CD4-positive, alpha-beta T cell (primary cell): ENCODE data around the gene SH2D5. TPM values are rescaled to one million over a fixed set of nuclear protein-coding genes. Genes with fewer than 3 reads are reported as not detected.

Experiments used
- ATAC-seq: fragments of 200-7000 bp; cut with Tn5 transposase; one replicate; pipeline ENCODE4 v1.10.0; 2022; ENCODE audit warnings: mild to moderate bottlenecking; ENCODE audit not compliant: poor library complexity
- CTCF ChIA-PET: fragments of 350-600 bp; sonication (Branson Sonifier 250); formaldehyde crosslinking; loops from one replicate; lab custom pipeline; 2021; ENCODE audit warnings: antibody characterized with exemption, inconsistent platforms; lab: Charles Lee
- POLR2A ChIA-PET: fragments of 350-600 bp; sonication (Branson Sonifier 250); formaldehyde crosslinking; loops from one replicate; lab custom pipeline; 2021; ENCODE audit warnings: antibody characterized with exemption, inconsistent platforms; lab: Charles Lee
- DNase-seq, 14 experiments: peaks; one replicate each; pipeline ENCODE4 v3.0.0-alpha.2; 2013 to 2020; ENCODE audit warnings: mixed read lengths in 2 of 14
- H3K27ac ChIP-seq, 2 donors: one replicate each; pipeline versions ENCODE4 v1.5.1 to v1.7.0; 2013; ENCODE audit warnings: low read length in 2 of 2, low read depth in 1 of 2, mild to moderate bottlenecking in 1 of 2
- H3K27me3 ChIP-seq, 2 experiments: 1 replicate in 1 of 2; 2 replicates in 1 of 2; pipeline versions ENCODE4 v1.6.1 to v1.7.0; 2013; ENCODE audit warnings: low read length in 2 of 2, control low read depth in 1 of 2, mild to moderate bottlenecking in 1 of 2, moderate library complexity in 1 of 2; ENCODE audit not compliant: insufficient read depth in 2 of 2, control insufficient read depth in 1 of 2
- H3K36me3 ChIP-seq: one replicate; pipeline ENCODE4 v1.6.1; 2013; ENCODE audit warnings: low read length, control low read depth; ENCODE audit not compliant: insufficient read depth
- H3K4me1 ChIP-seq: one replicate; pipeline ENCODE4 v1.6.1; 2013; ENCODE audit warnings: low read length, control low read depth; ENCODE audit not compliant: insufficient read depth
- H3K4me3 ChIP-seq: one replicate; pipeline ENCODE4 v1.5.1; 2013; ENCODE audit warnings: mild to moderate bottlenecking, low read length, moderate library complexity
- H3K9me3 ChIP-seq, 2 experiments: 1 replicate in 1 of 2; 2 replicates in 1 of 2; pipeline versions ENCODE4 v1.6.1 to v1.7.0; 2013; ENCODE audit warnings: low read length in 2 of 2, mild to moderate bottlenecking in 2 of 2, control low read depth in 1 of 2, moderate library complexity in 1 of 2; ENCODE audit not compliant: control insufficient read depth in 1 of 2, insufficient read depth in 1 of 2
- H3K27ac Mint-ChIP-seq: one replicate; pipeline ENCODE4 v1.8.0; 2020; ENCODE audit warnings: mixed read lengths
- H3K27me3 Mint-ChIP-seq: one replicate; pipeline ENCODE4 v1.8.0; 2021; ENCODE audit warnings: mixed read lengths
- H3K36me3 Mint-ChIP-seq: one replicate; pipeline ENCODE4 v1.8.0; 2021; ENCODE audit warnings: low read depth, mixed read lengths
- H3K4me1 Mint-ChIP-seq: one replicate; pipeline ENCODE4 v1.8.0; 2021; ENCODE audit warnings: low read depth, mixed read lengths
- H3K4me3 Mint-ChIP-seq: one replicate; pipeline ENCODE4 v1.8.0; 2020; ENCODE audit warnings: mild to moderate bottlenecking, mixed read lengths
- H3K9me3 Mint-ChIP-seq: one replicate; pipeline ENCODE4 v1.8.0; 2020; ENCODE audit warnings: mixed read lengths
- intact Hi-C, 2 experiments: fragments of 100-400 bp; cut with DNase I in 1 of 2; cut with micrococcal nuclease in 1 of 2; formaldehyde crosslinking; loops; one replicate each; pipeline versions ENCODE4 v1.15.1 to v1.9.0; 2023 to 2025; cut with DNase I, micrococcal nuclease
- total RNA-seq, 174 experiments: library from RNA in 2 of 174; stranded (reverse) in 2 of 174; gene quantifications; one replicate each; pipeline ENCODE4 v1.2.3 and lab custom pipeline; 2021 to 2026
- TF ChIP-seq, protein P1 (sequence below): fragments of 200-600 bp; IDR thresholded peaks from one replicate; pipeline ENCODE4 v1.8.0; 2022; ENCODE audit warnings: antibody characterized with exemption, mild to moderate bottlenecking

The SH2D5 gene
- total RNA-seq, 2 experiments from 2014 or later: 0.08 TPM; not detected in 1

DNA sequence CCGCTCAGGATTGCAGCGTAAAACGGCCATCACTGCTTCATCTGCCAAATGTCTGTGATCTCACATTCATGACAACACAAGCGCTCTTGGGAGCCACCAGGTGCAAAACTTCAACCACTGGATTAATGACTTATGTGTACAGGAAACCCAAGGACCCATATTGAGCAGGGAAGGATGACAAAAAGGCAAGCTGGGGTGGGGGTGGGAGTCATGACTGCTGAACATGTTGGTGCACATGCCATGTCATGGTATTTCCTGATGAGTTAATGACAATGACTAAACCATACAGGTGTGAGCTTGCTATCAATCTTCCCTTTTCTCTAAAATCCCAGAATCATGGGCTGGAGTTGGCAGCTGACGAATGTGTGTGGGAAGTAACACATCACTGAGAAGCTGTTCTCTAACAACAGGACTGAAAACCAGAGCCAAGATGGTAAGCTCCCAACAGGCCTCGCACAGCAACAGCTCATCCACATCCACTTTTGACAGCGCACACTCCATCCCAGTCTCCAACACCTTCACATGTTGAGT lies 3.1 kb upstream of the SH2D5 start:
- intact Hi-C loops: no loop called here
- ChIA-PET POLR2A (no interaction called here), CTCF (no interaction called here)
- peaks cover 0 to 13% of the 10 kb centered on the region in 2 experiments for H3K9me3 ChIP-seq
- TF ChIP-seq, protein P1, sequence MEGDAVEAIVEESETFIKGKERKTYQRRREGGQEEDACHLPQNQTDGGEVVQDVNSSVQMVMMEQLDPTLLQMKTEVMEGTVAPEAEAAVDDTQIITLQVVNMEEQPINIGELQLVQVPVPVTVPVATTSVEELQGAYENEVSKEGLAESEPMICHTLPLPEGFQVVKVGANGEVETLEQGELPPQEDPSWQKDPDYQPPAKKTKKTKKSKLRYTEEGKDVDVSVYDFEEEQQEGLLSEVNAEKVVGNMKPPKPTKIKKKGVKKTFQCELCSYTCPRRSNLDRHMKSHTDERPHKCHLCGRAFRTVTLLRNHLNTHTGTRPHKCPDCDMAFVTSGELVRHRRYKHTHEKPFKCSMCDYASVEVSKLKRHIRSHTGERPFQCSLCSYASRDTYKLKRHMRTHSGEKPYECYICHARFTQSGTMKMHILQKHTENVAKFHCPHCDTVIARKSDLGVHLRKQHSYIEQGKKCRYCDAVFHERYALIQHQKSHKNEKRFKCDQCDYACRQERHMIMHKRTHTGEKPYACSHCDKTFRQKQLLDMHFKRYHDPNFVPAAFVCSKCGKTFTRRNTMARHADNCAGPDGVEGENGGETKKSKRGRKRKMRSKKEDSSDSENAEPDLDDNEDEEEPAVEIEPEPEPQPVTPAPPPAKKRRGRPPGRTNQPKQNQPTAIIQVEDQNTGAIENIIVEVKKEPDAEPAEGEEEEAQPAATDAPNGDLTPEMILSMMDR: no peak
- peaks cover 35% of the 10 kb centered on the region for H3K36me3 Mint-ChIP-seq
- peaks cover 26% of the 10 kb centered on the region for H3K4me1 ChIP-seq
- H3K36me3 ChIP-seq: peaks cover 7% of the 10 kb centered on the region
- H3K27ac Mint-ChIP-seq: no peak overlapping the region
- H3K4me1 Mint-ChIP-seq: peaks cover 11% of the 10 kb centered on the region
- no peak overlapping the region for H3K4me3 Mint-ChIP-seq
- no peak overlapping the region for H3K4me3 ChIP-seq
- peaks cover 13 to 16% of the 10 kb centered on the region in 2 experiments for H3K27me3 ChIP-seq
- ATAC-seq: no peak
- H3K27ac ChIP-seq: no peak overlapping the region
- H3K27me3 Mint-ChIP-seq: peaks cover 16% of the 10 kb centered on the region
- no peaks in the 10 kb centered on the region for H3K9me3 Mint-ChIP-seq
- DNase-seq: no peak

DNA sequence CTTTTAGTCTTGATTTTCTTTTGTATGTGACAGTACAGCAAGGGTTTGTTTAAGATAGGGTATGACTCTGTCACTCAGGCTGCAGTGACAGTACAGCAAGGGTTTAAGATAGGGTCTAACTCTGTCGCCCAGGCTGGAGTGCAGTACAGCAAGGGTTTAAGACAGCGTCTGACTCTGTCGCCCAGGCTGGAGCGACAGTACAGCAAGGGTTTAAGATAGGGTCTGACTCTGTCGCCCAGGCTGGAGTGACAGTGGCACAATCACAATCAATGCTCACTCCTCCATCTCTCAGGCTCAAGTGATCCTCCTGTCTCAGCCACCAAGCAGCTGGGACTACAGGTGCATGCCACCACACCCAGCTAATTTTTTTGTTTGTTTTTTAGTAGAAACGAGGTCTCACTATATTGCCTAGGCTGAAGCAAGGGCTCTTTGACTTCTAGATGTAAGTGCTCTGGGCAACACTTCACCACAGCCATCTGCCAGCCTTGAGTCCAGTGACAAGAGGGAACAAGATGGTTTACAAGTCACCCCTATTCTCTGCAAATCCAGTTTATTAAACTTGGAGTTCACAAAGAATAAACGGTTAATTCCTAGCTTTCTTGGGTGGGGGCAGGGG lies 965 bp upstream of the SH2D5 start:
- ATAC-seq (peak; percentile 1), DNase-seq (no peak)
- H3K27ac Mint-ChIP-seq: peak overlapping the region; percentile 29
- intact Hi-C loops: loop anchor here (1.0 to 5.0 kb wide), 3 partner anchors 37 to 54 kb away; partner anchors contain the start of gene HP1BP3 (in 1 of the 2)
- Histone ChIP-seq H3K9me3 (peaks cover 0 to 18% of the 10 kb centered on the region in 2 experiments), H3K27me3 (peaks cover 24 to 30% of the 10 kb centered on the region in 2 experiments), H3K4me3 (peak overlapping the region; percentile 66), H3K4me1 (peaks cover 32% of the 10 kb centered on the region), H3K27ac (no peak overlapping the region), H3K36me3 (no peaks in the 10 kb centered on the region)
- H3K36me3 Mint-ChIP-seq: peaks cover 15% of the 10 kb centered on the region
- ChIA-PET CTCF (interaction anchor here (1.0 to 1.6 kb wide), 3 partner anchors 16 to 37 kb away, joined by 3 to 7 read pairs (median 4); partner anchors contain the start of gene KIF17), POLR2A (interaction anchor here (0.8 to 3.7 kb wide), 6 partner anchors 9 to 53 kb away, joined by 3 to 21 read pairs (median 3); partner anchors contain the start of gene HP1BP3)
- peaks cover 28% of the 10 kb centered on the region for H3K27me3 Mint-ChIP-seq
- no peaks in the 10 kb centered on the region for H3K9me3 Mint-ChIP-seq
- TF ChIP-seq, protein P1: no peak
- peak overlapping the region; percentile 90 for H3K4me3 Mint-ChIP-seq
- H3K4me1 Mint-ChIP-seq: peaks cover 16% of the 10 kb centered on the region

DNA sequence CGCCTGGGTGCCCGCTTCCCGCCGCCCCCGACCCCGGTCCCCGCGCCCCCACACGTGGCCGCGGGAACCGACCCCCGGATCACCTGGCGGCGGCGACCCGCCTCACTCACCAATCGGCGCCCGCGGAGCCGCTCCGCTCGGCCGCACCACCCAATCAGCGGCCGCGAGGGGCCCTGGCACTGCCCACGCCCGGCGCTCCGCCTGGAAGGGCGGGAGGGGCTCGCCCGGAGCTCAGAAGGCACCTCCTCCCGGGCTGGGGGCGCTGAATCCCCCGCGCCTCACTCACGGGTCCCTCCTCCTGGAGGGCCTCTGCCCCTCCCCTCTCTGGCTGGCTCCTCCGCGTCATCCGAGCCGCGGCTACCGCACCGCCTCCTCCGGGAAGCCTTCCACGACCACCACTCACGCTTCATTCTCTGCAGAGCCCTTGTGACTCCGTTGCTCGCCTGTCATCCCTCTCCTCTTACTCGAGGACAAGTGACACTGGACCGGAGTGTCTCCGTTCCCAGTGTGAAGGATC lies 374 bp downstream of the SH2D5 start:
- Histone ChIP-seq H3K4me1 (peaks cover 32% of the 10 kb centered on the region), H3K9me3 (peaks cover 0 to 18% of the 10 kb centered on the region in 2 experiments), H3K4me3 (peak overlapping the region; percentile 66), H3K36me3 (no peaks in the 10 kb centered on the region), H3K27me3 (peaks cover 24 to 30% of the 10 kb centered on the region in 2 experiments), H3K27ac (no peak overlapping the region)
- intact Hi-C loops: loop anchor here (2.0 to 5.0 kb wide), 2 partner anchors 35 to 55 kb away; partner anchors contain the start of gene HP1BP3 (in 1 of the 2)
- H3K27me3 Mint-ChIP-seq: peaks cover 33% of the 10 kb centered on the region
- H3K4me1 Mint-ChIP-seq: peaks cover 16% of the 10 kb centered on the region
- DNase-seq (peak in 12 of 14 experiments; percentile 12 to 74 (median 46)), ATAC-seq (peak; percentile 52)
- POLR2A ChIA-PET: interaction anchor here (3.7 kb wide), 1 partner anchor 55 kb away, joined by 21 read pairs; the partner anchor contains the start of gene HP1BP3
- peaks cover 1% of the 10 kb centered on the region for H3K36me3 Mint-ChIP-seq
- CTCF ChIA-PET: interaction anchor here (1.3 kb wide), 1 partner anchor 35 kb away, joined by 7 read pairs; no protein-coding TSS in a partner anchor
- no peak overlapping the region for H3K27ac Mint-ChIP-seq
- TF ChIP-seq, protein P1: no peak
- H3K4me3 Mint-ChIP-seq: peak overlapping the region; percentile 90
- no peaks in the 10 kb centered on the region for H3K9me3 Mint-ChIP-seq
